ENCODE results near the gene ZNF701.
A peak's percentile ranks its signal among the peaks of the same experiment; 100 is the strongest.
"Not testable (repeated sequence)": the region's sequence is repeated elsewhere in the genome, so short reads cannot be mapped to it uniquely, and the experiment has no call there.

ZNF701 gene

GRCh38 chr19:52570000-52570861, at the start of gene ZNF701:
Gene ZNF701 (plus strand): TSS chr19:52570287. CDS start chr19:52574148, 3,861 bp downstream.
- peak; percentile 93 for DNase-seq

GRCh38 chr19:52522551-52522950, 47.5 kb upstream of the ZNF701 start:
- no peak for DNase-seq

GRCh38 chr19:52524086-52524485, 46.0 kb upstream of the ZNF701 start:
- DNase-seq: no peak

DNA sequence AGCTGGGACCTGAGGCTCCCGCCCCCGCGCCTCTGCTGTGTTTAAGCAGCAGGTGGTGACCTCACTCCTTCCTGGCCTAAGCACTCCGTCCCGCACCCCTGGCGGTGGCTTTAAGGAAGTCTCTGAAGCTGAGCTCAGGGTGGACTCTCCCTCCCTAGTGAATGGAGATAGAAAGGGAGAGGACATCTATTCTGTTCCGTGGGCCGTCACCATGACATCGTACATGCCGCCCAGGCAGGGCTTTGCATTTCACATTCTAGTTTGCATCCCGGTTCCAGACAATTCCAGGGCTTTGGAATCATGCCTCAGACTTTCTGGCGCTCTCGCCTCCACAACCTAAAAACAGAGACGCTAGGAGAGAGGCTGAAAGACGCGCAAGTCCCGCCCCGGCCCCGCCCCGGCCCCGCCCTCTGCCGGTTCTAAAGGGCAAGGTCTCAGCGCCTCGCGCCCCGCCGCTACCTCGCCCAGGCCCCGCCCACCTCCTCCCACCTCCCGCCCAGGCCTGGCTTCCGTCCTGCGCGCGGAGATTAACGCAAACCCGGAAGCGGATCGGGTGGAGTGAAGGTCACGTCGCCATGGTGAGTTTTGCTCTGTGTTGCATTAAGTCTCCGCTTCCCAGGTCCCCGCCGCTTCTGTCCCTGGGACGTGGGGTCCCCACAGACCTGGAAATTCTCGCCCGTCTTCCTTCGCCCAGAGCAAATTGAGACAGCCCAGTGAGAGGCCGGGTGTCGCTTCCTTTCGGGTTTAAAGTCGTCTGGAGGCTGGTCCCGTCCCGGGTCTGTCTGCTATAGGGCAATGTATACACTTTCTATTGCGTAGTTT, 42.7 kb upstream of the ZNF701 start, which contains the start of gene ZNF808:
Gene ZNF808, plus strand, starts transcription at position 535 of the 822 bp plus-strand sequence. CDS start 15,617 bp downstream, outside the sequence.
- peak; percentile 93 for DNase-seq

- no peak for DNase-seq
Observed at GRCh38 chr19:52527956-52528351, 42.1 kb upstream of the ZNF701 start.

- DNase-seq: no peak
Observed at GRCh38 chr19:52532480-52532879, 37.6 kb upstream of the ZNF701 start.

DNA sequence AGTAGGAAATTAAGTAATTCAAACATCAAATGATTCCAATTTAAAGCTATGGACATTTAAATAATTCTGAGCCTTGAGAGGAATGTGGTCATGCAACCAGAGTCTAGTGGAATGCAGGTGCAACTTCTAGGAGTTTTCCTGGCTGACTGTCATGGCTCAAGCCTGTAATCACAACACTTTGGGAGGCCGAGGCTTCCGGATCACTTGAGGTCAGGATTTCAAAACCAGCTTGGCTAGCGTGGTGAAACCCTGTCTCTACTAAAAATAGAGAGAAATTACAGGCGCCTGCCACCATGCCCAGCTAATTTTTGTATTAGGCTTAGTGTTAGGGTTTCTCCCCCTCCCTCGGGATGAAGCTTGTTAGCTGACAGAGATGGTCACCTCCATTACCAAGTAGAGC, 36.2 kb upstream of the ZNF701 start:
- DNase-seq: no peak

DNA sequence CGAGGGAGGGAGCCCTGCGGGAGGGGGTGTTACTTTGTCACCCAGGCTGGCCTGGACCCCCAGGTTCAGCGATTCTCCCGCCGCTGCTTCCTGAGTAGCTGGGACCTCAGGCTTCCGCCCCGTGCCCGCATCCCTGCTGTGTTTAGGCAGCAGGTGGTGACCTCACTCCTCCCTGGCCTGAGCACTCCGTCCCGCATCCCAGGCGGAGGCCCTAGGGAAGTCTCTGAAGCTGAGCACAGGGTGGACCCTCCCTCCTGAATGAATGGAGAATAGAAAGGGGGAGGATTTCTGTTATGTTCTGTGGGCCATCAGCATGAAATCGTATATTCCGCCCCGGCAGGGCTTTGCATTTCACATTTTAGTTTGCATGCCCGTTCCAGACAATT, 34.7 kb upstream of the ZNF701 start:
- not testable (repeated sequence) for DNase-seq

- peak; percentile 66 for DNase-seq
Observed at GRCh38 chr19:52535771-52536447, 34.2 kb upstream of the ZNF701 start.

GRCh38 chr19:52536448-52536800, 33.7 kb upstream of the ZNF701 start:
- no peak for DNase-seq

- DNase-seq: not testable (repeated sequence)
Observed at GRCh38 chr19:52538815-52539214, 31.3 kb upstream of the ZNF701 start.

DNA sequence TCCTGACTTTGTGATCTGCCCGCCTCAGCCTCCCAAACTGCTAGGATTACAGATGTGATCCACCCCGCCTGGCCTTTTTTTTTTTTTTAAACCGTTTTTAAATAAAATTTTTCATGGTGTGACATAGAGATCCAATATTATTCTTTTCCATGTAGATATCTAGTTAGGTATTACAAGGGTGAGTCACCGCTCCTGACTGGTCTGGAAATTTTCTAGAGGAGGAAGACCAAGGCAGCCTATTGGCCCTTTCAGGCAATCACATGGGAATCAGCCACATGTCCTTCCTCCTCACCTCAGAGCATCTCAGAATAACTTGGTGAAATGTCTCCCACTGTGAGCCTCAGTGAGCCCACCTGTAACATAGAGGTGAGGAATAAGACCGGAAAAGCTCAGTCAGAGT, 28.9 kb upstream of the ZNF701 start:
- not testable (repeated sequence) for DNase-seq

GRCh38 chr19:52541608-52542007, 28.5 kb upstream of the ZNF701 start:
- no peak for DNase-seq

GRCh38 chr19:52542541-52542940, 27.5 kb upstream of the ZNF701 start:
- DNase-seq: not testable (repeated sequence)

- peak; percentile 32 for DNase-seq
Observed at GRCh38 chr19:52542984-52543664, 27.0 kb upstream of the ZNF701 start.

DNA sequence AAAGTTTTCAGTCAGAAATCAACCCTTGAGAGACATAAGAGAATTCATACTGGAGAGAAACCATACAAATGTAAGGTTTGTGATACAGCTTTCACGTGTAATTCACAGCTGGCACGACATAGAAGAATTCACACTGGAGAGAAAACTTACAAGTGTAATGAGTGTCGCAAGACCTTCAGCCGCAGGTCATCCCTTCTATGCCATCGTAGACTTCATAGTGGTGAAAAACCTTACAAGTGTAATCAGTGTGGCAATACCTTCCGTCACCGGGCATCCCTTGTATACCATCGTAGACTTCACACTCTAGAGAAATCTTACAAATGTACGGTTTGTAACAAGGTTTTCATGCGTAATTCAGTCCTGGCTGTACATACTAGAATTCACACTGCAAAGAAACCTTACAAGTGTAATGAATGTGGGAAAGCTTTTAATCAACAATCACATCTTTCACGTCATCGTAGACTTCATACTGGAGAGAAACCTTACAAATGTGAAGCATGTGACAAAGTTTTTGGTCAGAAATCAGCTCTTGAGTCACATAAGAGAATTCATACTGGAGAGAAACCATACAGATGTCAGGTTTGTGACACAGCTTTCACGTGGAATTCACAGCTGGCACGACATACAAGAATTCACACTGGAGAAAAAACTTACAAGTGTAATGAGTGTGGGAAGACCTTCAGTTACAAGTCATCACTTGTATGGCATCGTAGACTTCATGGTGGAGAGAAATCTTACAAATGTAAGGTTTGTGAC, 15.7 kb upstream of the ZNF701 start:
- DNase-seq: no peak

- no peak for DNase-seq
Observed at GRCh38 chr19:52557231-52557995, 12.7 kb upstream of the ZNF701 start.

DNA sequence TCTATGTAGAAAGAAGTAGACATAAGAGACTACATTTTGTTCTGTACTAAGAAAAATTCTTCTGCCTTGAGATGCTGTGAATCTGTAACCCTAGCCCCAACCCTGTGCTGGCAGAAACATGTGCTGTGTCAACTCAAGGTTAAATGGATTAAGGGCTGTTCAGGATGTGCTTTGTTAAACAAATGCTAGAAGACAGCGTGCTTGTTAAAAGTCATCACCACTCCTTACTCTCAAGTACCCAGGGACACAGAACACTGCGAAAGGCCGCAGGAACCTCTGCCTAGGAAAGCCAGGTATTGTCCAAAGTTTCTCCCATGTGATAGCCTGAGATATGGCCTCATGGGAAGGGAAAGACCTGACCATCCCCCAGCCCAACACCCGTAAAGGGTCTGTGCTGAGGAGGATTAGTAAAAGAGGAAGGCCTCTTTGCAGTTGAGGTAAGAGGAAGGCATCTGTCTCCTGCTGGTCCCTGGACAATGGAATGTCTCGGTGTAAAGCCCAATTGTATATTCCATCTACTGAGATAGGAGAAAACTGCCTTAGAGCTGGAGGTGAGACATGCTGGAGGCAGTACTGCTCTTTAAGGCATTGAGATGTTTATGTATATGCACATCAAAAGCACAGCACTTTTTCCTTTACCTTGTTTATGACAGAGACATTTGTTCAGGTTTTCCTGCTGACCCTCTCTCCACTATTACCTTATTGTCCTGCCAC, 11.2 kb upstream of the ZNF701 start:
- DNase-seq: not testable (repeated sequence)

DNA sequence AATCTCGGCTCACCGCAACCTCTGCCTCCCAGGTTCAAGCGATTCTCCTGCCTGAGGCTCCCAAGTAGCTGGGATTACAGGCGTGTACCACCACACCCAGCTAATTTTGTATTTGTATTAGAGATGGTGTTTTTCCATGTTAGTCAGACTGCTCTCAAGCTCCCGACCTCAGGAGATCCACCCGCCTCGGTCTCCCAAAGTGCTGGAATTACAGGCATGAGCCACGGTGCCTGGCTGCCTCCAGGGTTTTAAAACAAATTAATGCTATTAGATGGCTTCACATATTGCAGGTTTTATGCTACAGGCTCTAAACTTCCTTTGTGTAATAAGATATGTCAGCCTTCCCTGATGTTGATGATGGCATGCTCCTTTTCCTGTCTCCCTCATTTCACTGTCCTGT, 8.5 kb upstream of the ZNF701 start:
- not testable (repeated sequence) for DNase-seq

DNA sequence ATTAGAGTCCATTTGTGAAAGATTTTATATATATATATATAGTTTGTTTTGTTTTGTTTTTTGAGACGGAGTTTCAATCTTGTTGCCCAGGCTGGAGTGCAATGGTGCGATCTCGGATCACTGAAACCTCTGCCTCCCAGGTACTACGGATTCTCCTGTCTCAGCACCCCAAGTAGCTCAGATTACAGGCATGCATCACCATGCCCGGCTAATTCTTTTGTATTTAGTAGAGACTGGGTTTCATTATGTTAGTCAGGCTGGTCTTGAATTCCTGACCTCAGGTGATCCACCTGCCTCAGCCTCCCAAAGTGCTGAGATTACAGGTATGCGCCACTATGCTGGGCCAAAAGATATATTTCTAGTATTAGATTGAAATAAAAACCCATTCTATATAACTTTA, 4.0 kb upstream of the ZNF701 start:
- no peak for DNase-seq
